Breast epithelium (tissue), 3 donors: ENCODE results near the gene MTA1.

Experiments used
- POLR2A ChIP-seq: fragments of 450-650 bp; IDR thresholded peaks from one replicate; pipeline ENCODE4 v1.6.1; 2016; ENCODE audit warnings: antibody characterized with exemption, mild to moderate bottlenecking, moderate library complexity
- POLR2AphosphoS5 ChIP-seq, 3 donors: sonication (generic); formaldehyde crosslinking; IDR thresholded peaks; one replicate each; pipeline ENCODE4 v1.6.1; 2017; ENCODE audit warnings: antibody characterized with exemption in 3 of 3
- TF ChIP-seq, protein P1 (sequence below), 3 donors: fragments of 450-650 bp; IDR thresholded peaks; one replicate each; pipeline ENCODE4 v1.5.1; 2016 to 2017; ENCODE audit warnings: antibody characterized with exemption in 3 of 3, mild to moderate bottlenecking in 3 of 3, moderate library complexity in 3 of 3

DNA sequence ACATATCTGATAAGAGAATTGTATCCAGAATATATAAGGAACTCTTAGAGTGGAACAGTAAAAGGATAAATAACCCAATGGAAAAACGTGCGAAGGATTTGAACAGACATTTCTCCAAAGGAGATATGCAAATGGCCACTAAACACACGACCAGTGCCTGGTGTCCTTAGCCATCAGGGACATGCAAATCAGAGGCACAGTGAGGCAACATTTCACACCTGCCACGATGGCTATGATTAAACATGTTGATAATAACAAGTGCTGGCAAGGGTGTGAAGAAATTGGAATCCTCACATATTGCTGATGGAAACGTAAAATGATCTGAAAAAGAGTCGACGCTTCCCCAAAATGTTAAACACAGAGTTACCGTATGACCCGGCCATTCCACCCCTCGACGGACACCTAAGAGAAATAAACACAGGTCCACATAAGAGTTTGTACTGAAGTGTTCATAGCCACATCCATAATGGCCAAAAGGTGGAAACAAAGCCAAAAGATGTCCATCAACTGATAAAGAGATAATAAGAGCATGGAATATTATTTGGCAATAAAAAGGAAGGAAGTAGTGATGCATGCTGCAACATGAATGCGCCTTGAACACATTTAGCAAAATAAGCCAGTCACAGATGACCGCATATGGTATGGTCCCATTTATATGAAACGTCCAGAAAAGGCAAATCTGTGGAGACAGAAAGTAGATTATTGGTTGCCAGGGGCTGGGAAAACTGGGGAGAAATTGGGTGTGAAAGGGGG is 100.5 kb downstream of the MTA1 start:
- TF ChIP-seq, protein P1, sequence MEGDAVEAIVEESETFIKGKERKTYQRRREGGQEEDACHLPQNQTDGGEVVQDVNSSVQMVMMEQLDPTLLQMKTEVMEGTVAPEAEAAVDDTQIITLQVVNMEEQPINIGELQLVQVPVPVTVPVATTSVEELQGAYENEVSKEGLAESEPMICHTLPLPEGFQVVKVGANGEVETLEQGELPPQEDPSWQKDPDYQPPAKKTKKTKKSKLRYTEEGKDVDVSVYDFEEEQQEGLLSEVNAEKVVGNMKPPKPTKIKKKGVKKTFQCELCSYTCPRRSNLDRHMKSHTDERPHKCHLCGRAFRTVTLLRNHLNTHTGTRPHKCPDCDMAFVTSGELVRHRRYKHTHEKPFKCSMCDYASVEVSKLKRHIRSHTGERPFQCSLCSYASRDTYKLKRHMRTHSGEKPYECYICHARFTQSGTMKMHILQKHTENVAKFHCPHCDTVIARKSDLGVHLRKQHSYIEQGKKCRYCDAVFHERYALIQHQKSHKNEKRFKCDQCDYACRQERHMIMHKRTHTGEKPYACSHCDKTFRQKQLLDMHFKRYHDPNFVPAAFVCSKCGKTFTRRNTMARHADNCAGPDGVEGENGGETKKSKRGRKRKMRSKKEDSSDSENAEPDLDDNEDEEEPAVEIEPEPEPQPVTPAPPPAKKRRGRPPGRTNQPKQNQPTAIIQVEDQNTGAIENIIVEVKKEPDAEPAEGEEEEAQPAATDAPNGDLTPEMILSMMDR (IDR thresholded peaks at IDR 0.05), result no peak
- TF ChIP-seq POLR2A (no peak), POLR2AphosphoS5 (IDR thresholded peaks at IDR 0.05) (no peak)
